Glutamatergic neuron (in vitro differentiated cells): ENCODE measurements around the gene ADSL. TPM values are rescaled to one million over a fixed set of nuclear protein-coding genes. Genes with fewer than 3 reads are reported as not detected.
A peak's percentile ranks its signal among the peaks of the same experiment; 100 is the strongest.

Experiments
- DNase-seq: peaks from one replicate; pipeline ENCODE4 v3.0.0; 2022
- H3K27ac Mint-ChIP-seq: one replicate; pipeline ENCODE4 v1.8.0; 2020; ENCODE audit warnings: mild to moderate bottlenecking, mixed read lengths, inconsistent platforms; ENCODE audit not compliant: unreplicated experiment
- H3K27me3 Mint-ChIP-seq: one replicate; pipeline ENCODE4 v1.8.0; 2020; ENCODE audit warnings: mild to moderate bottlenecking, moderate library complexity, mixed read lengths, inconsistent platforms; ENCODE audit not compliant: unreplicated experiment
- H3K36me3 Mint-ChIP-seq: one replicate; pipeline ENCODE4 v1.8.0; 2020; ENCODE audit warnings: mild to moderate bottlenecking, mixed read lengths, inconsistent platforms; ENCODE audit not compliant: unreplicated experiment
- H3K4me1 Mint-ChIP-seq: one replicate; pipeline ENCODE4 v1.8.0; 2020; ENCODE audit warnings: mild to moderate bottlenecking, low read depth, mixed read lengths, inconsistent platforms; ENCODE audit not compliant: unreplicated experiment
- H3K4me3 Mint-ChIP-seq: one replicate; pipeline ENCODE4 v1.8.0; 2020; ENCODE audit warnings: mild to moderate bottlenecking, mixed read lengths, inconsistent platforms; ENCODE audit not compliant: unreplicated experiment
- H3K9me3 Mint-ChIP-seq: one replicate; pipeline ENCODE4 v1.8.0; 2020; ENCODE audit warnings: mild to moderate bottlenecking, moderate library complexity, mixed read lengths, inconsistent platforms; ENCODE audit not compliant: unreplicated experiment
- total RNA-seq: library from RNA; stranded (reverse); fragmentation: NEBNext Ultra II Directional; extraction: Animal tissue kit (Norgen Biotek cat#: 25700); gene quantifications from one replicate; pipeline ENCODE4 v1.2.1, GENCODE V29; 2021; ENCODE audit not compliant: unreplicated experiment
- TF ChIP-seq, protein P1 (sequence below): fragments of 200-600 bp; sonication (generic); IDR thresholded peaks from one replicate; pipeline ENCODE4 v1.5.0; 2021; ENCODE audit not compliant: partially characterized antibody, unreplicated experiment

The ADSL gene
- total RNA-seq, 1 donor from 2014 or later: 62.3 TPM

DNA sequence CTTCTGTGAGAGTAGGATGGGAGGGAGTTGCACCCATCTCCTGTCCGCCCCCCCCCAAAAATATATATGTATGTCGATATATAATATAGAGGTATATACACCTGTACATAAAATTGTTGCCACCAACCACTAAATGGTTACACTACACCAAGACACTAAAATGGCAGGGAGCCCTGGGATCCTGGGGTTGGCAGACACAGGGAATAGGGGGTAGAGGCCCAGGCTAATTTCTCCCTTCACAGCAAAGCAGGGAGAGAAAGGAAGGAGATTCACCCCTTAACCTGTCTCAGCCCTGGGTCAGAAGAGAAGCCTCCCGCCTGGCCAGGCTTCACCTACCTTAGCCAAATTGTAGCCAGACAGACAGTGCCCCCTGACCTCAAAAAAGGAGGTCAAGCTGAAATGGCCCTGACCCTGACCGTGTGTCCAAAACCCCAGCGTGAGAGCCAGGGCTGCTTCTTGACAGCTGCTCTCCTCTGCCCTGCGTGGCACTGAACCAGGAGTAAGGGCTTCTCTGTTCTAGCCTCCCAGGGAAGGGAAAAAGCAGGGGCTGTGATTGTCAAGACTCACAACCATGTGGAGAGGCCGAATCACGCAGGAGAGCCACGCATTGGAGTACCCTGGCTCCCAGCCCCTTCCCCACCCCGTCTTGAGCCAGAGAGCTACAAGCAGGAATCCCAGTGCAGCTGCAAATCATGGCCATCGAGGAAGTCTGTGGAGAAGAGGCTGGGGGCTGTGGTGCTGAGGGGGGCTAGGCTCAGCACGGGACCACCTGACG, 64.6 kb downstream of the ADSL start:
- Mint-ChIP-seq H3K27me3 (peaks cover 31% of the 10 kb centered on the region), H3K4me3 (no peak overlapping the region), H3K4me1 (peaks cover 17% of the 10 kb centered on the region), H3K9me3 (peaks cover 17% of the 10 kb centered on the region), H3K36me3 (no peaks in the 10 kb centered on the region), H3K27ac (no peak overlapping the region)
- TF ChIP-seq, protein P1, sequence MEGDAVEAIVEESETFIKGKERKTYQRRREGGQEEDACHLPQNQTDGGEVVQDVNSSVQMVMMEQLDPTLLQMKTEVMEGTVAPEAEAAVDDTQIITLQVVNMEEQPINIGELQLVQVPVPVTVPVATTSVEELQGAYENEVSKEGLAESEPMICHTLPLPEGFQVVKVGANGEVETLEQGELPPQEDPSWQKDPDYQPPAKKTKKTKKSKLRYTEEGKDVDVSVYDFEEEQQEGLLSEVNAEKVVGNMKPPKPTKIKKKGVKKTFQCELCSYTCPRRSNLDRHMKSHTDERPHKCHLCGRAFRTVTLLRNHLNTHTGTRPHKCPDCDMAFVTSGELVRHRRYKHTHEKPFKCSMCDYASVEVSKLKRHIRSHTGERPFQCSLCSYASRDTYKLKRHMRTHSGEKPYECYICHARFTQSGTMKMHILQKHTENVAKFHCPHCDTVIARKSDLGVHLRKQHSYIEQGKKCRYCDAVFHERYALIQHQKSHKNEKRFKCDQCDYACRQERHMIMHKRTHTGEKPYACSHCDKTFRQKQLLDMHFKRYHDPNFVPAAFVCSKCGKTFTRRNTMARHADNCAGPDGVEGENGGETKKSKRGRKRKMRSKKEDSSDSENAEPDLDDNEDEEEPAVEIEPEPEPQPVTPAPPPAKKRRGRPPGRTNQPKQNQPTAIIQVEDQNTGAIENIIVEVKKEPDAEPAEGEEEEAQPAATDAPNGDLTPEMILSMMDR: no peak
- no peak for DNase-seq

DNA sequence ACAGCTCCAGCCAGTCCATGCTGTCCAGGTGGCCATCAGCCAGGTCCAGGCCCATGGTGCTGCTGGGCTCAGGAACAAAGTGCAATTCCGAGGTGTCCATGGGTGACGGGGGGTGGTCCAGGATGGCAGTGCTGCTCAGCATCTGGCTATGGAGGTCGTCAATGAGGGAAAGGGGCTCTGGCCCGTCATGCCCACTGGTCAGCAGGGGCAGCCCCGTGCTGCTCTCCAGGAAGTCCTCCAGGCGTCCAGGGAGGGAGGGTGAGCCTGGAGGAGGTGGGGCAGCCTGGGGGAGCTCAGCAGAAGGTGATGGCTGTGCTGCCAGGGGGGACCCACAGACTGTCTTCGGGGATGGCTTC, 65.2 kb downstream of the ADSL start:
- no peak for DNase-seq
- Mint-ChIP-seq H3K27ac (no peak overlapping the region), H3K36me3 (peaks cover 2% of the 10 kb centered on the region), H3K4me3 (no peak overlapping the region), H3K4me1 (peaks cover 20% of the 10 kb centered on the region), H3K9me3 (peaks cover 23% of the 10 kb centered on the region), H3K27me3 (peaks cover 35% of the 10 kb centered on the region)
- TF ChIP-seq, protein P1: no peak

DNA sequence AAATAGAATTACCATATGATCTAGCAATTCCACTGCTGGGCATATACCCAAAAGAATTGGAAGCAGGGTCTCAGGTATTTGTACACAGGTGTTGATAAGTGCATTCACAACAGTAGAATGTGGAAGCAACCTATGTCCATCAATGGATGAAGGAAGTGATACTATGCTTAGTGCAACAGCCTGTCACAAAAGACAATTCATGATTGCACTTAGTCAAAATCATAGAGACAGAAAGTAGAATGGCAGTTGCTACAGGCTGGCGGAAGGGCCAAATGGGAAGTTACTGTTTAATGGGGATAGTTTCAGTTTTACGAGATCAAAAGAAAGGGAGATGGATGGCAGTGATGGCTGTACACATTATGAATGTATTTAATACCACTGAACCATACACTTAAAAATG, 66.1 kb downstream of the ADSL start:
- H3K4me1 Mint-ChIP-seq: peaks cover 24% of the 10 kb centered on the region
- peaks cover 27% of the 10 kb centered on the region for H3K9me3 Mint-ChIP-seq

DNA sequence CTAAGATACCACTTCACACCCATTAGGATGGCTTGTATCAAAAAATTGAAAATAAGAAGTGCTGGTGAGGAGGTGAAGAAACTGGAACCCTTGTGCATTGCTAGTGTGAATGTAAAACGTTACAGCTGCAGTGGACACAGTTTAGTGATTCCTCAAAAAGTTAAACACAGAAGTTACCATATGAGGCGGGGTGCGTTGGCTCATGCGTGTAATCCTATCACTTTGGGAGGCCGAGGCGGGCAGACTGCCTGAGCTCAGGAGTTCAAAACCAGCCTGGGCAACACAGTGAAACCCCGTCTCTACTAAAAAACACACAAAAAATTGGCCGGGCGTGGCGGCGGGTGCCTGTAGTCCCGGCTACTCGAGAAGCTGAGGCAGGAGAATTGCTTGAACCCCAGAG, 67.6 kb downstream of the ADSL start:
- H3K27me3 Mint-ChIP-seq: peaks cover 25% of the 10 kb centered on the region
- peaks cover 5% of the 10 kb centered on the region for H3K36me3 Mint-ChIP-seq
- H3K4me3 Mint-ChIP-seq: no peak overlapping the region
- H3K27ac Mint-ChIP-seq: no peak overlapping the region
- TF ChIP-seq, protein P1: no peak
- peaks cover 27% of the 10 kb centered on the region for H3K4me1 Mint-ChIP-seq
- peaks cover 25% of the 10 kb centered on the region for H3K9me3 Mint-ChIP-seq
- DNase-seq: no peak

More for the DNA sequence above, 66.1 kb downstream of the ADSL start:
- no peak for DNase-seq
- no peak overlapping the region for H3K4me3 Mint-ChIP-seq
- H3K27ac Mint-ChIP-seq: peak overlapping the region; percentile 2
- TF ChIP-seq, protein P1: no peak
- peaks cover 33% of the 10 kb centered on the region for H3K27me3 Mint-ChIP-seq
- peaks cover 5% of the 10 kb centered on the region for H3K36me3 Mint-ChIP-seq

DNA sequence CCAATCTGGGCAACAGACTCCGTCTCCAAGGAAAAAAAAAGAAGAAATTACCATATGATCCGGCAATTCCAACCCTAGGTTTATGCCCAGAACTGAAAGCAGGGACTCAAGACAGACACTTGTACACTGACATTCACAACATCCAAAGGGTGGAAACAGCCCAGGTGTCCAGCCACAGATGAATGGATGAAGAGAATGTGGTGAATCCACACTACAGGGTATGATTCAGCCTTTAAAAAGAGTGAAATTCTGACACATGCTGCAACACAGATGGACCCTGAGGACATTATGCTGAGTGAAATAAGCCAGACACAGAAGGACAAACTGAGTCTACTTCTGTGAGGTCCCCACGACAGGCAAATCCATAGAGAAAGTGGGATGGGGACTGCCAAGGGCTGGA, 68.0 kb downstream of the ADSL start:
- TF ChIP-seq, protein P1: no peak
- Mint-ChIP-seq H3K36me3 (peaks cover 5% of the 10 kb centered on the region), H3K27me3 (peaks cover 25% of the 10 kb centered on the region), H3K4me3 (no peak overlapping the region), H3K27ac (peak overlapping the region; percentile 92), H3K9me3 (peaks cover 25% of the 10 kb centered on the region), H3K4me1 (peaks cover 27% of the 10 kb centered on the region)
- DNase-seq: no peak
